ENCODE measurements around the gene LSS. TPM values are rescaled to one million over a fixed set of nuclear protein-coding genes. Genes with fewer than 3 reads are reported as not detected.

LSS gene
- total RNA-seq (2021) (130 and 151 TPM in 2 replicates), Bru-seq, nascent RNA (percentile 75 among the genes with signal in this experiment), BruChase-seq, experiment 1, labeled RNA remaining after a 2-hour chase (percentile 94 among the genes with signal in this experiment), BruChase-seq, experiment 2, labeled RNA remaining after a 6-hour chase (percentile 91 among the genes with signal in this experiment)
- long read RNA-seq, full-length matches to known transcripts: 28 of 94 reads
- long read RNA-seq, partial matches to known transcripts: 27 of 94 reads
- long read RNA-seq, other reads (novel, unspliced or antisense): 39 of 94 reads

DNA sequence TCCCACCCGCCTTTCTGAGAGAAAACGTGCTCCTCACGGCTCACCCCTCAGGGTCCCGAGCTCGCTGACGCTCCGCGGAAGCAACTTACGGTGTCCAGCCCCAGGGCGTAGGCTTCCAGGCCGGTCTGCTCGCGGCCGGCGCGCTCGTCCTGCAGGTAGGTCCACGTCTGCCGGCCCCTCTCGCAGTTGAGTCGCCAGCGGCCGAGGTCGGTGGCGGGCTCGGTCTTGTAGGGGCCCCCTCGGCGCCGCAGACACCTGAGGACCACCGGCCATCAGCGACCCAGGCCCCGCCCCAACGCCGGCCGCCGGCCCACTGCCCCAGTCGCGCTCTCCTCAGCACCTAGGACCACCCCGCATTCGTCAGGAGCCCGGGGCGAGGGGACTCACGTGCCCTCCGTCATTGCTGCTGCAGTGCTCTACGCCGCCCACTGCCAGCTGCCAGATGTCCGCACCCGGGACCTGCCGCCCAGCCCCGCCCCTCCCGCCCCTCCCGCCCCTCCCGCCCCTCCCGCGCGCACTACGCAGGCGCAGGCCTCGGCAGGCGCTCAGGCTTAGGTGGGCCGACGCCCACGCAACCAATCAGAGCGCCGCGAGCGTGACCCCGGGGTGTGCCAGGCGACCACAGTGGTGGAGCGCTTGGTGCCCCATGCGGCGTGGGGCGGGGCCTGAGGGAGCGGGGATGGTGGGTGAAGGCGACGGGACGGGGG lies at the start of gene LSS:
Gene LSS, minus strand, starts transcription at position 430 of the 707 bp plus-strand sequence. Its CDS starts 29 bp downstream, at position 401.
- H3K4me3 ChIP-seq (ENCODE audit: low read depth, low read length, poor library complexity, severe bottlenecking): peak within 1 kb of the TSS; percentile 92
- peaks cover 18% of the 10 kb centered on the region for H3K4me1 ChIP-seq (ENCODE audit: insufficient read depth, low read length, poor library complexity, severe bottlenecking)
- ChIA-PET CTCF (interaction anchor here (0.6 to 0.8 kb wide), 2 partner anchors 49 to 85 kb away, joined by 3 read pairs; no protein-coding TSS in a partner anchor), POLR2A (ENCODE audit: low non-redundant PET) (no interaction called here)
- no peaks in the 10 kb centered on the region for H3K9me3 ChIP-seq (ENCODE audit: low read depth, low read length, poor library complexity, severe bottlenecking)
- no peaks in the 10 kb centered on the region for H3K27me3 ChIP-seq (replicated peaks; ENCODE audit: insufficient read depth, low read depth, low read length, poor library complexity)
- peak within 1 kb of the TSS; percentile 87 for H3K27ac ChIP-seq (ENCODE audit: low read depth, low read length, poor library complexity, severe bottlenecking)
- intact Hi-C loops (cut with micrococcal nuclease; ENCODE audit: unreplicated experiment): loop anchor here (5.0 kb wide), 2 partner anchors 94 to 256 kb away; partner anchors contain the start of genes C21orf58 and PCNT
- TF ChIP-seq EZH2 (IDR thresholded peaks at IDR 0.05; ENCODE audit: borderline replicate concordance, low read depth, low read length, poor library complexity, severe bottlenecking) (no peak), CTCF (conservative IDR thresholded peaks at IDR 0.05; ENCODE audit: low read depth, low read length) (no peak)
- H3K36me3 ChIP-seq (ENCODE audit: insufficient read depth, low read length, poor library complexity, severe bottlenecking): peaks cover 24% of the 10 kb centered on the region
- BruUV-seq (replicated peaks): no TSS peak
- peak; percentile 99 for DNase-seq (ENCODE audit: low spot score)

- Histone ChIP-seq H3K27me3 (replicated peaks; ENCODE audit: insufficient read depth, low read depth, low read length, poor library complexity) (no peaks in the 10 kb centered on the region), H3K4me3 (ENCODE audit: low read depth, low read length, poor library complexity, severe bottlenecking) (no peak overlapping the region), H3K27ac (ENCODE audit: low read depth, low read length, poor library complexity, severe bottlenecking) (no peak overlapping the region), H3K4me1 (ENCODE audit: insufficient read depth, low read length, poor library complexity, severe bottlenecking) (no peaks in the 10 kb centered on the region), H3K36me3 (ENCODE audit: insufficient read depth, low read length, poor library complexity, severe bottlenecking) (peaks cover 91% of the 10 kb centered on the region), H3K9me3 (ENCODE audit: low read depth, low read length, poor library complexity, severe bottlenecking) (no peaks in the 10 kb centered on the region)
- BruUV-seq (replicated peaks): no TSS peak
- no peak for DNase-seq (ENCODE audit: low spot score)
- intact Hi-C loops (cut with micrococcal nuclease; ENCODE audit: unreplicated experiment): no loop called here
- ChIA-PET POLR2A (ENCODE audit: low non-redundant PET) (interaction anchor here (0.6 kb wide), 1 partner anchor 29 kb away, joined by 5 read pairs; no protein-coding TSS in a partner anchor), CTCF (no interaction called here)
- TF ChIP-seq CTCF (conservative IDR thresholded peaks at IDR 0.05; ENCODE audit: low read depth, low read length): no peak
- no peak for TF ChIP-seq EZH2 (IDR thresholded peaks at IDR 0.05; ENCODE audit: borderline replicate concordance, low read depth, low read length, poor library complexity, severe bottlenecking)
Observed at GRCh38 chr21:46274797-46275390, 46.3 kb upstream of the LSS start.

DNA sequence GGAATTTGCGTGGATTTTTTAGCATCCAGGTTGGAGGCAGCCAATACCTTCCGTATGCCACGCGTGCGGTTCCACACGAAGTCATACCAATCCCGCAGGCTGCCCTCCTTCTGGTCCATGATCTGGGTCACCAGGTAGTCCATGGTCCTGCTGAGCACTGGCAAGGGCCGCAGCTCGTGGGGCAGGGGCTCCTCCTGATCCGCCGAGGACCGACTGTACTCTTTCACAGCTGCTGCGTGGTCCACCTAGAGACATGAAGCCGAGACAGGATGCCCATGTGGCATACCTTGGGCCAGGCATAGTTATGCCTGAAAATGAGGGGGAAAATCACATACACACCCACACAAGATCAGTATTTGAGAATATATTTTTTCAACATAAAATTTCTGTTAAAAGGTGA lies 44.8 kb upstream of the LSS start:
- Histone ChIP-seq H3K4me3 (ENCODE audit: low read depth, low read length, poor library complexity, severe bottlenecking) (no peak overlapping the region), H3K4me1 (ENCODE audit: insufficient read depth, low read length, poor library complexity, severe bottlenecking) (no peaks in the 10 kb centered on the region), H3K9me3 (ENCODE audit: low read depth, low read length, poor library complexity, severe bottlenecking) (no peaks in the 10 kb centered on the region), H3K27ac (ENCODE audit: low read depth, low read length, poor library complexity, severe bottlenecking) (no peak overlapping the region), H3K27me3 (replicated peaks; ENCODE audit: insufficient read depth, low read depth, low read length, poor library complexity) (no peaks in the 10 kb centered on the region), H3K36me3 (ENCODE audit: insufficient read depth, low read length, poor library complexity, severe bottlenecking) (peaks cover 89% of the 10 kb centered on the region)
- POLR2A ChIA-PET (ENCODE audit: low non-redundant PET): no interaction called here
- no TSS peak for BruUV-seq (replicated peaks)
- TF ChIP-seq CTCF (conservative IDR thresholded peaks at IDR 0.05; ENCODE audit: low read depth, low read length) (no peak), EZH2 (IDR thresholded peaks at IDR 0.05; ENCODE audit: borderline replicate concordance, low read depth, low read length, poor library complexity, severe bottlenecking) (no peak)
- CTCF ChIA-PET: interaction anchor here (0.6 kb wide), 1 partner anchor 151 kb away, joined by 3 read pairs; no protein-coding TSS in a partner anchor
- intact Hi-C loops (cut with micrococcal nuclease; ENCODE audit: unreplicated experiment): no loop called here
- DNase-seq (ENCODE audit: low spot score): no peak
